ENCODE results near the gene DAPL1. TPM values are rescaled to one million over a fixed set of nuclear protein-coding genes. Genes with fewer than 3 reads are reported as not detected.
"Not testable (repeated sequence)": the region's sequence is repeated elsewhere in the genome, so short reads cannot be mapped to it uniquely, and the experiment has no call there.

DAPL1 gene
- total RNA-seq, 1 experiment from 2014 or later = not detected

GRCh38 chr2:158837645-158838044 lies 42.5 kb downstream of the DAPL1 start:
- intact Hi-C loops (cut with micrococcal nuclease) = no loop called here
- DNase-seq (ENCODE audit: unreplicated experiment) = no peak
- H3K9me3 Mint-ChIP-seq (ENCODE audit: unreplicated experiment) = no peaks in the 10 kb centered on the region
- no peak overlapping the region for H3K4me3 Mint-ChIP-seq (ENCODE audit: unreplicated experiment)
- no peak for TF ChIP-seq CTCF (IDR thresholded peaks at IDR 0.05; ENCODE audit: unreplicated experiment)
- BruUV-seq (replicated peaks) = no TSS peak
- ChIA-PET POLR2A (no interaction called here), CTCF (interaction anchor here (0.6 to 1.0 kb wide), 2 partner anchors 84 to 1577 kb away, joined by 3 read pairs; no protein-coding TSS in a partner anchor)
- no peaks in the 10 kb centered on the region for H3K4me1 Mint-ChIP-seq (ENCODE audit: insufficient read depth, unreplicated experiment)
- H3K27me3 Mint-ChIP-seq (ENCODE audit: insufficient read depth, unreplicated experiment) = no peaks in the 10 kb centered on the region
- no peak overlapping the region for H3K27ac Mint-ChIP-seq (ENCODE audit: low read depth, unreplicated experiment)
- H3K36me3 Mint-ChIP-seq (ENCODE audit: insufficient read depth, unreplicated experiment) = no peaks in the 10 kb centered on the region

- H3K27ac Mint-ChIP-seq (ENCODE audit: low read depth, unreplicated experiment) = no peak overlapping the region
- no peaks in the 10 kb centered on the region for H3K36me3 Mint-ChIP-seq (ENCODE audit: insufficient read depth, unreplicated experiment)
- no peak for DNase-seq (ENCODE audit: unreplicated experiment)
- BruUV-seq (replicated peaks) = no TSS peak
- no peak overlapping the region for H3K4me3 Mint-ChIP-seq (ENCODE audit: unreplicated experiment)
- CTCF ChIA-PET = interaction anchor here (0.6 to 0.7 kb wide), 2 partner anchors 87 to 395 kb away, joined by 3 read pairs; no protein-coding TSS in a partner anchor
- H3K9me3 Mint-ChIP-seq (ENCODE audit: unreplicated experiment) = no peaks in the 10 kb centered on the region
- peaks cover 12% of the 10 kb centered on the region for H3K4me1 Mint-ChIP-seq (ENCODE audit: insufficient read depth, unreplicated experiment)
- intact Hi-C loops (cut with micrococcal nuclease) = no loop called here
- POLR2A ChIA-PET = interaction anchor here (0.6 kb wide), 1 partner anchor 81 kb away, joined by 3 read pairs; no protein-coding TSS in a partner anchor
- TF ChIP-seq CTCF (IDR thresholded peaks at IDR 0.05; ENCODE audit: unreplicated experiment) = no peak
- H3K27me3 Mint-ChIP-seq (ENCODE audit: insufficient read depth, unreplicated experiment) = no peaks in the 10 kb centered on the region
Observed at GRCh38 chr2:158841850-158842249, 46.7 kb downstream of the DAPL1 start.

- no peaks in the 10 kb centered on the region for H3K27me3 Mint-ChIP-seq (ENCODE audit: insufficient read depth, unreplicated experiment)
- no peak overlapping the region for H3K4me3 Mint-ChIP-seq (ENCODE audit: unreplicated experiment)
- TF ChIP-seq CTCF (IDR thresholded peaks at IDR 0.05; ENCODE audit: unreplicated experiment) = no peak
- intact Hi-C loops (cut with micrococcal nuclease) = no loop called here
- POLR2A ChIA-PET = interaction anchor here (1.0 to 1.4 kb wide), 2 partner anchors 17 to 85 kb away, joined by 3 read pairs; no protein-coding TSS in a partner anchor
- H3K27ac Mint-ChIP-seq (ENCODE audit: low read depth, unreplicated experiment) = peak overlapping the region; percentile 35
- no peaks in the 10 kb centered on the region for H3K36me3 Mint-ChIP-seq (ENCODE audit: insufficient read depth, unreplicated experiment)
- CTCF ChIA-PET = interaction anchor here (0.7 to 1.3 kb wide), 4 partner anchors 9 to 99 kb away, joined by 3 to 9 read pairs (median 4); no protein-coding TSS in a partner anchor
- no TSS peak for BruUV-seq (replicated peaks)
- H3K4me1 Mint-ChIP-seq (ENCODE audit: insufficient read depth, unreplicated experiment) = peaks cover 12% of the 10 kb centered on the region
- no peak for DNase-seq (ENCODE audit: unreplicated experiment)
- no peaks in the 10 kb centered on the region for H3K9me3 Mint-ChIP-seq (ENCODE audit: unreplicated experiment)
Observed at GRCh38 chr2:158845444-158845843, 50.3 kb downstream of the DAPL1 start.

- Mint-ChIP-seq H3K4me1 (ENCODE audit: insufficient read depth, unreplicated experiment) (peaks cover 12% of the 10 kb centered on the region), H3K36me3 (ENCODE audit: insufficient read depth, unreplicated experiment) (no peaks in the 10 kb centered on the region), H3K27ac (ENCODE audit: low read depth, unreplicated experiment) (peak overlapping the region; percentile 35), H3K4me3 (ENCODE audit: unreplicated experiment) (no peak overlapping the region), H3K27me3 (ENCODE audit: insufficient read depth, unreplicated experiment) (no peaks in the 10 kb centered on the region), H3K9me3 (ENCODE audit: unreplicated experiment) (no peaks in the 10 kb centered on the region)
- intact Hi-C loops (cut with micrococcal nuclease) = no loop called here
- no peak for TF ChIP-seq CTCF (IDR thresholded peaks at IDR 0.05; ENCODE audit: unreplicated experiment)
- ChIA-PET CTCF (interaction anchor here (0.6 to 1.3 kb wide), 6 partner anchors 22 to 100 kb away, joined by 3 to 9 read pairs (median 3); no protein-coding TSS in a partner anchor), POLR2A (interaction anchor here (0.6 to 1.4 kb wide), 3 partner anchors 17 to 836 kb away, joined by 3 read pairs; no protein-coding TSS in a partner anchor)
- DNase-seq (ENCODE audit: unreplicated experiment) = peak; percentile 78
- no TSS peak for BruUV-seq (replicated peaks)
Observed at GRCh38 chr2:158845859-158846258, 50.7 kb downstream of the DAPL1 start.

- H3K4me1 Mint-ChIP-seq (ENCODE audit: insufficient read depth, unreplicated experiment) = peaks cover 12% of the 10 kb centered on the region
- H3K27ac Mint-ChIP-seq (ENCODE audit: low read depth, unreplicated experiment); H3K4me3 Mint-ChIP-seq (ENCODE audit: unreplicated experiment); DNase-seq (ENCODE audit: unreplicated experiment); intact Hi-C loops (cut with micrococcal nuclease); H3K27me3 Mint-ChIP-seq (ENCODE audit: insufficient read depth, unreplicated experiment); H3K9me3 Mint-ChIP-seq (ENCODE audit: unreplicated experiment); H3K36me3 Mint-ChIP-seq (ENCODE audit: insufficient read depth, unreplicated experiment); BruUV-seq (replicated peaks): not testable (repeated sequence)
- POLR2A ChIA-PET = interaction anchor here (0.6 kb wide), 1 partner anchor 286 kb away, joined by 3 read pairs; no protein-coding TSS in a partner anchor
- CTCF ChIA-PET = interaction anchor here (0.7 kb wide), 1 partner anchor 92 kb away, joined by 4 read pairs; no protein-coding TSS in a partner anchor
Observed at GRCh38 chr2:158847526-158847925, 52.4 kb downstream of the DAPL1 start.
